Fibroblast of pulmonary artery (primary cell): ENCODE data around the gene GDPGP1.
A peak's percentile ranks its signal among the peaks of the same experiment; 100 is the strongest.

Source experiments
- DNase-seq: peaks from one replicate; pipeline ENCODE4 v3.0.0-alpha.2; 2010; ENCODE audit warnings: low read depth
- H3K4me3 ChIP-seq: replicated peaks from 2 replicates; pipeline ENCODE4 v1.5.1; 2011; ENCODE audit warnings: low read depth, mild to moderate bottlenecking, control low read depth, low read length, moderate library complexity
- TF ChIP-seq, protein P1 (sequence below): IDR thresholded peaks from 2 replicates; pipeline ENCODE4 v1.5.1; 2011; ENCODE audit warnings: mild to moderate bottlenecking, control low read depth, low read length, inconsistent platforms; ENCODE audit errors: missing control alignments

GDPGP1 gene

GRCh38 chr15:90232941-90233386, 1.0 kb upstream of the GDPGP1 start:
- peak overlapping the region; percentile 84 for H3K4me3 ChIP-seq
- TF ChIP-seq, protein P1, sequence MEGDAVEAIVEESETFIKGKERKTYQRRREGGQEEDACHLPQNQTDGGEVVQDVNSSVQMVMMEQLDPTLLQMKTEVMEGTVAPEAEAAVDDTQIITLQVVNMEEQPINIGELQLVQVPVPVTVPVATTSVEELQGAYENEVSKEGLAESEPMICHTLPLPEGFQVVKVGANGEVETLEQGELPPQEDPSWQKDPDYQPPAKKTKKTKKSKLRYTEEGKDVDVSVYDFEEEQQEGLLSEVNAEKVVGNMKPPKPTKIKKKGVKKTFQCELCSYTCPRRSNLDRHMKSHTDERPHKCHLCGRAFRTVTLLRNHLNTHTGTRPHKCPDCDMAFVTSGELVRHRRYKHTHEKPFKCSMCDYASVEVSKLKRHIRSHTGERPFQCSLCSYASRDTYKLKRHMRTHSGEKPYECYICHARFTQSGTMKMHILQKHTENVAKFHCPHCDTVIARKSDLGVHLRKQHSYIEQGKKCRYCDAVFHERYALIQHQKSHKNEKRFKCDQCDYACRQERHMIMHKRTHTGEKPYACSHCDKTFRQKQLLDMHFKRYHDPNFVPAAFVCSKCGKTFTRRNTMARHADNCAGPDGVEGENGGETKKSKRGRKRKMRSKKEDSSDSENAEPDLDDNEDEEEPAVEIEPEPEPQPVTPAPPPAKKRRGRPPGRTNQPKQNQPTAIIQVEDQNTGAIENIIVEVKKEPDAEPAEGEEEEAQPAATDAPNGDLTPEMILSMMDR = peak; percentile 44
- peak; percentile 28 for DNase-seq

- TF ChIP-seq, protein P1 = no peak
- H3K4me3 ChIP-seq = peak within 1 kb of the TSS; percentile 84
These were observed 468 bp upstream of the GDPGP1 start, which contains the start of gene CIB1 for GRCh38 chr15:90233387-90234095. CIB1 (minus strand) TSS chr15:90233941; CDS start chr15:90233885, 56 bp downstream.

DNA sequence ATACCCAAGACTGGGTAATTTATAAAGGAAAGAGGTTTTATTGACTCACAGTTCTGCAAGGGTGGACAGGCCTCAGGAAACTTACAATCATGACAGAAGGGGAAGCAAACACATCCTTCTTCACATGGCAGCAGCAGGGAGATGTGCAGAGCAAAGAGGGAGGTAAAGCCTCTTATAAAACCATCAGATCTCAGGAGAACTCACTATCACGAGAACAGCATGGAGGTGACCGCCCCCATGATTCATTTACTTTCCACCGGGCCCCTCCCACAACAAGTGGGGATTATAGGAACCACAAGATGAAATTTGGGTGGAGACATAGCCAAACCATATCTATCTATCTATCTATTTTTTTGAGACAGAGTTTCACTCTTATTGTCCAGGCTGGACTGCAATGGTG, 5.4 kb downstream of the GDPGP1 start:
- TF ChIP-seq, protein P1 = no peak
- no peak for DNase-seq
- H3K4me3 ChIP-seq = no peak overlapping the region

More at GRCh38 chr15:90233387-90234095, 468 bp upstream of the GDPGP1 start, which contains the start of gene CIB1:
- peak; percentile 97 for DNase-seq

DNA sequence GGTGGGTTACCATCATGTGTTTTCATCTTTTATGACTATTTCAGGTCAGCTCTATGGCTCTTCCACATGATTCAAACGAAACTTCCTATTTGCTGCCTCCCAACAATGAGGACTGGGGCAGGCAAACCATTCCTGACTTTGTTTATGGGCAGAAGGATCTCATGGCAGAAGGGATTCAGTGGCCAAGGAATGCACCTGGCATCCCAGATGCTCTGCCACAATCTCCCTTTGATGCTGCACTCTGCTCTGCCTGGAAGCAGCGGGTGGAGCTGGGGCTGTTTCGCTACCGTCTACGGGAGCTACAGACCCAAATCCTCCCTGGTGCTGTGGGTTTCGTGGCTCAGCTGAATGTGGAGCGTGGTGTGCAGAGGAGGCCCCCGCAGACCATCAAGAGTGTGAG, 6.8 kb downstream of the GDPGP1 start:
- DNase-seq = no peak
- TF ChIP-seq, protein P1 = no peak
- no peak overlapping the region for H3K4me3 ChIP-seq

DNA sequence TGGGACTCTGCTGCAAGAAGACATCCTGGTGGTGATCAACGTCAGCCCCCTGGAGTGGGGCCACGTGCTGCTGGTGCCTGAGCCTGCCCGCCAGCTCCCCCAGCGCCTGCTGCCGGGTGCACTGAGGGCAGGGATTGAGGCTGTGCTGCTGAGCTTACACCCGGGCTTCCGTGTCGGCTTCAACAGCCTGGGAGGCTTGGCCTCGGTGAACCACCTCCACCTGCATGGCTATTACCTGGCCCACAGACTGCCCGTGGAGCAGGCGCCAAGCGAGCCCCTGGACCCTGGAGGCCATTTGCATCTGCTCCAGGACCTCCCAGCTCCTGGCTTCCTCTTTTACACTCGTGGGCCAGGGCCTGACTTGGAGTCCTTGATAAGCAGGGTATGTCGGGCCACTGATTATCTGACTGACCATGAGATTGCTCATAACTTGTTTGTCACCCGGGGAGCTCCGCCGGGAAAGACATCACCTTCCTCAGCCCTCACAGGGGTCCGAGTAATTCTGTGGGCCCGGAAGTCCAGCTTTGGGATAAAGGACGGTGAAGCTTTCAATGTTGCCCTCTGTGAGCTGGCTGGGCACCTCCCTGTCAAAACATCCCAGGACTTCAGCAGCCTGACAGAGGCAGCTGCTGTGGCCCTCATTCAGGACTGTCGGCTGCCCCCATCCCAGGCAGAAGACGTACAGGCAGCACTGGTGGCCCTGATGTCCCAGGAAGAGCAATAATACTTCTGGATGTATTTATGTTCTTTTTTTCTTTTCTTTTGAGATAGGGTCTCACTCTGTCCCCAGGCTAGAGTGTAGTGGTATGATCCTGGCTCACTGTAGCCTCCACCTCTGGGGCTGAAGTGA, 7.6 kb downstream of the GDPGP1 start:
- no peak overlapping the region for H3K4me3 ChIP-seq
- TF ChIP-seq, protein P1 = no peak
- DNase-seq = no peak

DNA sequence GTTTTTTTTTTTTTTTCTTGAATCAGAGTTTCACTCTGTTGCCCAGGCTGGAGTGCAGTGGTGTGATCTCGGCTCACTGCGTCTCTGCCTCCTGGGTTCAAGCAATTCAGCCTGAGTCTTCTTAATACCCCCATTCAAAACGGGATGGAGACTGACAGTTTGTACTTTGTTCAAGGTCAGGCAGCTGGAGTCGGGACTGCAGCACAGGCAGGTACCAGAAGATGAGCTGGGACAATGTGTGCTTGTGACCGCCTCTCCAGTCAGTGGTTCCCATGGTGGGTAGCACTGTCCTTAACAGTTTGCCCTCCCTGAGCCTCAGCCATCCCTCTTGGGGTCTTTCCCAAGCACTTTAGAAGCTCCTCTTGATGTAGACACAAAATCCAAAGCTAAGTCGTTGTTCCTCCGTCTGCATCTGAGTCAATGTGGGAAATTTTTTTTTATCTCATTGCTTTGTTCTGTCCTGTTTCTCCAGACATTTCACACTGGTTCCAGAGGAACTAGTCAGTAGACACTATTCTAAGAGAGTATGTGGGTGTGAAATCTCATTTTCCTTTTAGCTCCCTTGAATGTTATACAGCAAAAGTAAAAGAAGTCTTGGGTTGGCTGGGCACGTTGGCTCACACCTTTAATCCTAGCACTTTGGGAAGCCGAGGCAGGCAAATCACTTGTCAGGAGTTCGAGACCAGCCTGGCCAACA, 10.1 kb downstream of the GDPGP1 start:
- no peak overlapping the region for H3K4me3 ChIP-seq
- no peak for DNase-seq

More for the DNA sequence above, 10.1 kb downstream of the GDPGP1 start:
- TF ChIP-seq, protein P1 = no peak
